ENCODE data around the gene SEMA3D. TPM values are rescaled to one million over a fixed set of nuclear protein-coding genes. Genes with fewer than 3 reads are reported as not detected.

SEMA3D gene
- total and polyA plus RNA-seq, 2 donors (not counting 3 experiments of a cell fraction or from before 2014, with no cell fraction given): 9.9 to 10.3 TPM

- BruUV-seq (replicated peaks): no TSS peak
- Histone ChIP-seq H3K4me1 (ENCODE audit: control insufficient read depth, extremely low read depth, insufficient read depth, low read length) (no peaks in the 10 kb centered on the region), H3K79me2 (ENCODE audit: control insufficient read depth, insufficient read depth, low read length) (no peaks in the 10 kb centered on the region), H4K20me1 (replicated peaks; ENCODE audit: control insufficient read depth, extremely low read depth, insufficient read depth, low read length) (no peaks in the 10 kb centered on the region), H2AFZ (ENCODE audit: low read depth, low read length) (peak overlapping the region; percentile 28), H3K9ac (replicated peaks; ENCODE audit: extremely low read depth, insufficient read depth, low read length) (no peak overlapping the region), H3K9me3 (replicated peaks; ENCODE audit: control insufficient read depth, insufficient read depth, low read length) (no peaks in the 10 kb centered on the region), H3K36me3 (ENCODE audit: control insufficient read depth in 2 of 2, extremely low read depth in 1 of 2, insufficient read depth in 2 of 2, low read length in 2 of 2) (no peaks in the 10 kb centered on the region), H3K9me1 (replicated peaks; ENCODE audit: control insufficient read depth, extremely low read depth, insufficient read depth, low read length) (no peaks in the 10 kb centered on the region), H3K27ac (ENCODE audit: insufficient read depth, low read depth, low read length) (no peak overlapping the region), H3K27me3 (ENCODE audit: control insufficient read depth in 2 of 2, insufficient read depth in 2 of 2, low read length in 2 of 2) (no peaks in the 10 kb centered on the region), H3K4me2 (ENCODE audit: insufficient read depth, low read length) (no peak overlapping the region), H3K4me3 (replicated peaks in 1 of 3; ENCODE audit: insufficient read depth in 1 of 3, low read depth in 1 of 3, low read length in 3 of 3) (no peak overlapping the region)
- POLR2A ChIA-PET: no interaction called here
- dilution Hi-C loops (cut with MboI; ENCODE audit: extremely low pct_ligation_motif_present, low sequenced_read_pairs): no loop called here
- peak; percentile 17 for DNase-seq (ENCODE audit: low read depth, low spot score)
- CTCF ChIA-PET: interaction anchor here (0.7 to 1.7 kb wide), 9 partner anchors 10 to 1051 kb away, joined by 3 to 5 read pairs (median 3); no protein-coding TSS in a partner anchor
- FAIRE-seq: peak; percentile 37
- intact Hi-C loops (cut with micrococcal nuclease): no loop called here
- TF ChIP-seq MAX (IDR thresholded peaks at IDR 0.05; ENCODE audit: insufficient read depth, insufficient read length) (no peak), POLR2AphosphoS5 (IDR thresholded peaks at IDR 0.05; ENCODE audit: insufficient read depth, low read depth, low read length) (no peak), CTCF (IDR thresholded peaks at IDR 0.05; ENCODE audit: extremely low read depth in 1 of 2, insufficient read depth in 1 of 2, low read depth in 1 of 2, low read length in 2 of 2) (no peak), GATA2 (IDR thresholded peaks at IDR 0.05; ENCODE audit: insufficient read depth, insufficient read length, low read depth, low read length) (no peak), MYC (IDR thresholded peaks at IDR 0.05; ENCODE audit: low read depth, low read length) (no peak), EZH2 (IDR thresholded peaks at IDR 0.05; ENCODE audit: borderline replicate concordance, low read depth, low read length, severe bottlenecking) (no peak), POLR2A (IDR thresholded peaks at IDR 0.05; ENCODE audit: low read depth, low read length) (no peak), JUN (IDR thresholded peaks at IDR 0.05; ENCODE audit: borderline replicate concordance, insufficient read depth, insufficient read length, low read depth) (no peak), FOS (IDR thresholded peaks at IDR 0.05; ENCODE audit: borderline replicate concordance, insufficient read depth, low read length) (no peak)
Observed at GRCh38 chr7:84985073-84985784, 201.6 kb downstream of the SEMA3D start.

Data from endothelial cell of umbilical vein (primary cell).